LNCaP clone FGC (cell line): Measurements from ENCODE around the gene SLC43A1.
A peak's percentile ranks its signal among the peaks of the same experiment; 100 is the strongest.

Experiments
- DNase-seq: peaks from one replicate; pipeline ENCODE4 v3.0.0-alpha.2; 2011; ENCODE audit warnings: low read depth
- H3K4me3 ChIP-seq: 2 replicates; pipeline ENCODE4 v1.5.1; 2011; ENCODE audit warnings: mild to moderate bottlenecking, low read depth, low read length, control low read depth
- CTCF ChIP-seq: IDR thresholded peaks from 2 replicates; pipeline ENCODE4 v1.5.1; 2012; ENCODE audit warnings: mild to moderate bottlenecking; ENCODE audit not compliant: control insufficient read depth, insufficient read depth; ENCODE audit errors: extremely low read depth

The SLC43A1 gene

DNA sequence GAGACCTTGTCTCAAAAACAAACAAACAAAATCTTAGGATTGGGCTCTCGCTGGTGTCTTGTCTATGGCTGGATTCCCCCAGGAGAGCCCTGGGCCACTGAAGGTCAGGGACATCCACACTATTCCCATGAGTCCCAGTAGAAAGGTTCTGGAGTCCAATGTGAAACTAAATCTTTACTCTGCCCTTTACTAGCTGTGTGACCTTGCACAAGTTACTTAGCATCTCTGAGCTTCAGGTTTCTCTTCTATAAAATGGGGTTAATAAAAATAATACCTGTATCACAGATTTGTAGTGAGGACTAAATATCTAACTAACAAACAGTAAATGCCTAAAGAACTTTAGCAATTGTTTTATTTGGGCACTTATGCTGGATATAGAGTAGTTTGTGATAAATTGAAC is 9.0 kb downstream of the SLC43A1 start:
- H3K4me3 ChIP-seq, result no peak overlapping the region
- no peak for DNase-seq
- no peak for TF ChIP-seq CTCF

DNA sequence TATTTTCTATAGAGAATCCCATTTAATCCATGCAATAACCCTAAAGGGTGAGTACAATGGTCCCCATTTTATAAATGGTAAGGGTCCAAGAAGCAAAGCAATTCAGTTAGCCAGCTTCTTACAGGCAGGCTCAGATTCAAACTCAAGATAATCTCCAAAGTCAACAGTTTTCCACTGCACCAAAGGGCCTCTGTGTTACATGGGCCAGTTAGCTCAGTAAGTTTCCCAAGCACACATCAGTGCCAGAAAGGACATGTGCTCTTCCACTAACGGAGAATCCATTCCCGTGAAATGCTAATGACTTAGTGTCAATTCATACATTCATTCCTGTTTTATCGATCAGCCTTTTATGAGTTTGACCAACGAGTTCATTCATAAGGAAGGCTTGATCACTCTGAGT is 11.0 kb downstream of the SLC43A1 start:
- TF ChIP-seq CTCF, result no peak
- no peak overlapping the region for H3K4me3 ChIP-seq
- no peak for DNase-seq

DNA sequence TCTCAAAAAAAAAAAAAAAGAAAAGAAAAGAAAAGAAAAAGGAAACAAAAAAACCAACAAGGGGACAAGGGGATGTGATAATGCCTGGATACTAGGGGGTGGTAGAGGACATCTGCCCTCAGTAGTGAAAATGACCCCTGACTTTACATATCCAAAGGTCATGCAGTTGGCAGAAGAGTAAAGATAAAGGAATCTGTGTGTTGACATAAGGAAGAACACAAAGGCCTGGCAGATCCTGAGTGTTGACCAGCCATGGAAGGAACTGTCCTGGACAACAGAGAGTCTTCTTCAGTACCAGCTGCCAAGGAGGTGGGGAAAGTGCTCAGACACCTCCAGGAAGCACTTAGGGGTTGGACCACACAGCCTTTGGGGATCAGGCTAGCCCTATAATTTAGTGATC is 12.6 kb downstream of the SLC43A1 start:
- no peak for TF ChIP-seq CTCF
- DNase-seq, result peak; percentile 94
- H3K4me3 ChIP-seq, result no peak overlapping the region

DNA sequence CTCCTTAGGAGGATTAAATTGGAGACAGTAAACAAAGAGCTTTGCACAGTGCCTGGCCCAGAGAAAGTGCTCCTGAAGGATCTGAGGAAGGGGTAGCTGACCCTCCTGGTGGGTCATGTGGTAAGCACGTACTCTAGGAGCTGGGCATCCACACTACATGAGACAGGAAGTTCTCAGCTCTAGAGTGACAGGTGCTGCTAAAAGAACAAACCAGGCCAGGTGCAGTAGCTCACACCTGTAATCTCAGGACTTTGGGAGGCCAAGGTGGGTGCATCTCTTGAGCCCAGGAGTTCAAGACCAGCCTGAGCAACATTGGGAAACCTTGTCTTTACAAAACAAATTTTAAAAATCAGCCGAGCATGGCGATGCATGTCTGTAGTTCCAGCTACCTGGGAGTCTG is 13.1 kb downstream of the SLC43A1 start:
- no peak overlapping the region for H3K4me3 ChIP-seq
- no peak for TF ChIP-seq CTCF
- no peak for DNase-seq

- no peak overlapping the region for H3K4me3 ChIP-seq
- no peak for DNase-seq
- no peak for TF ChIP-seq CTCF
These were observed 13.5 kb downstream of the SLC43A1 start for GRCh38 chr11:57501953-57502352.

DNA sequence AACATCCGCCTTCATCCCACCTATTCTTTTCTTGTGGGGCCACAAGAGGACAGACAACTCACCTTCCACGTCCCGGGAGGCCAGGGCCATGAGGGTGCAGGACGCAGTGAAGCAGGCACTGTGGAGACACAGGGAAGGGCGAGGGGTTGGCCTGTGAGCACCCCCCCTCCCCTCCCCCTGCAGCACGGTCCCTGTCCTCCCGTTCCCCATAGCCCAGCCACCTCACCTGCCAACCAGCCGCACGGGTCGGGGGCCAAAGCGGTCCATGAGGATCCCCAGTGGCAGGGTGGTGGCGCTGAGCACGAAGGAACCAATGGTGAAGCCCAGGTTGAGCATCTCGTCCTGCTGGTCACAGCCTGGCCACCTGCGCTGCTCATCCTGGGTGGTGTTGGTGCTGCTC is 14.6 kb downstream of the SLC43A1 start:
- no peak for TF ChIP-seq CTCF
- no peak overlapping the region for H3K4me3 ChIP-seq
- no peak for DNase-seq

DNA sequence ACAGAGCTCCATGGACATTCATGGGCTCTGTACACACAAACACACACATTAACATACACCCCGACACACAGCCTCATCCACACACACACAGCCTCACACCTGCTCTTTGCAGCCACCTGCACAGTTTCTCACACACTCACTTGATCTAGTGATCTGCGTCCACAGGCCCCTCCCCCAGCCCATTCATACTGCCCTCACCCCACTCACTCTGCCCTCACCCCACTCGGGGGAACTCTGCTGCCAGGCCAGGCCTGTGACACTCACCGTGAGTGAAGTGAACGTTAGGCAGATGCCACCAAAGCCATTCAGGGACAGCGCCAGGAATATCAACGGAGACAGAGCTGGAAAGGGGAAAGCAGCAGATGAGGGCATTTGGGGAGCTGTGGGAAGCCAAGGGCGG is 15.0 kb downstream of the SLC43A1 start:
- no peak overlapping the region for H3K4me3 ChIP-seq
- no peak for DNase-seq
- TF ChIP-seq CTCF, result no peak
